Neural cell (in vitro differentiated cells): Measurements from ENCODE around the gene COL4A2.

Experiments
- CTCF ChIP-seq: fragments of 450-650 bp; IDR thresholded peaks from 2 replicates; pipeline ENCODE4 v1.5.1; 2014; ENCODE audit warnings: antibody characterized with exemption, mild to moderate bottlenecking, moderate library complexity; ENCODE audit not compliant: poor library complexity, severe bottlenecking
- EP300 ChIP-seq: fragments of 450-650 bp; conservative IDR thresholded peaks from 2 replicates; pipeline ENCODE4 v1.6.1; 2014; ENCODE audit warnings: antibody characterized with exemption, mild to moderate bottlenecking, moderate library complexity; ENCODE audit not compliant: poor library complexity, severe bottlenecking
- EZH2 ChIP-seq: fragments of 200-600, 300-800 bp; shearing (Covaris generic), sonication (generic); IDR thresholded peaks from 2 replicates; pipeline ENCODE4 v1.6.1; 2014; ENCODE audit warnings: antibody characterized with exemption, low read length, borderline replicate concordance, mild to moderate bottlenecking; ENCODE audit not compliant: insufficient read depth, poor library complexity, severe bottlenecking
- MXI1 ChIP-seq: fragments of 450-650 bp; conservative IDR thresholded peaks from 2 replicates; pipeline ENCODE4 v1.6.1; 2014; ENCODE audit warnings: antibody characterized with exemption, mild to moderate bottlenecking; ENCODE audit not compliant: poor library complexity, severe bottlenecking
- POLR2AphosphoS5 ChIP-seq: IDR thresholded peaks from 2 replicates; pipeline ENCODE4 v1.6.1; 2012
- RAD21 ChIP-seq: fragments of 450-650 bp; conservative IDR thresholded peaks from 2 replicates; pipeline ENCODE4 v1.6.1; 2014; ENCODE audit warnings: antibody characterized with exemption, mild to moderate bottlenecking, moderate library complexity
- REST ChIP-seq: IDR thresholded peaks from 2 replicates; pipeline ENCODE4 v1.6.1; 2012; ENCODE audit warnings: borderline replicate concordance
- SMC3 ChIP-seq: fragments of 450-650 bp; conservative IDR thresholded peaks from 2 replicates; pipeline ENCODE4 v1.6.1; 2014; ENCODE audit warnings: antibody characterized with exemption, mild to moderate bottlenecking, moderate library complexity; ENCODE audit not compliant: poor library complexity
- TAF1 ChIP-seq: IDR thresholded peaks from 2 replicates; pipeline ENCODE4 v1.6.1; 2012; ENCODE audit warnings: low read depth

- TF ChIP-seq RAD21 (no peak), REST (no peak), TAF1 (no peak), CTCF (no peak), EP300 (no peak), POLR2AphosphoS5 (no peak), EZH2 (no peak), SMC3 (no peak), MXI1 (no peak)
Measured at GRCh38 chr13:110302997-110303396, 4.1 kb upstream of the COL4A2 start.
